CD4-positive, alpha-beta T cell treated with Interleukin-4 for 4 hours (primary cell): Measurements from ENCODE around the gene ZC3H18.

Experiments used
- DNase-seq: peaks from one replicate; pipeline ENCODE4 v3.0.0-alpha.2; 2020

The ZC3H18 gene

GRCh38 chr16:88642881-88643643 lies 72.9 kb downstream of the ZC3H18 start:
- no peak for DNase-seq

- DNase-seq: no peak
Measured at GRCh38 chr16:88643644-88643932, 73.4 kb downstream of the ZC3H18 start.

GRCh38 chr16:88645455-88645854 lies 75.3 kb downstream of the ZC3H18 start:
- DNase-seq: no peak

- DNase-seq: no peak
Measured at GRCh38 chr16:88645941-88646340, 75.7 kb downstream of the ZC3H18 start.

GRCh38 chr16:88646345-88647034 lies 76.3 kb downstream of the ZC3H18 start:
- DNase-seq: no peak

- DNase-seq: no peak
Measured at GRCh38 chr16:88647178-88648070, 77.2 kb downstream of the ZC3H18 start.

- no peak for DNase-seq
Measured at GRCh38 chr16:88649195-88649923, 79.2 kb downstream of the ZC3H18 start.

GRCh38 chr16:88649924-88650748 lies 79.9 kb downstream of the ZC3H18 start:
- DNase-seq: no peak

GRCh38 chr16:88650749-88651275 lies 80.6 kb downstream of the ZC3H18 start, which contains the start of gene CYBA:
TSS of gene CYBA (minus strand) at chr16:88651053. CDS start at chr16:88651013, 40 bp downstream.
- DNase-seq: peak; percentile 83

GRCh38 chr16:88651276-88651988 lies 81.2 kb downstream of the ZC3H18 start:
- DNase-seq: peak; percentile 73

GRCh38 chr16:88651989-88652761 lies 82.0 kb downstream of the ZC3H18 start:
- no peak for DNase-seq

- no peak for DNase-seq
Measured at GRCh38 chr16:88652762-88653063, 82.5 kb downstream of the ZC3H18 start.

GRCh38 chr16:88653101-88653500 lies 82.9 kb downstream of the ZC3H18 start:
- no peak for DNase-seq

- peak; percentile 29 for DNase-seq
Measured at GRCh38 chr16:88653596-88654362, 83.6 kb downstream of the ZC3H18 start.

- DNase-seq: no peak
Measured at GRCh38 chr16:88654363-88655052, 84.3 kb downstream of the ZC3H18 start.

GRCh38 chr16:88655053-88655732 lies 85.0 kb downstream of the ZC3H18 start:
- no peak for DNase-seq

GRCh38 chr16:88655733-88656281 lies 85.6 kb downstream of the ZC3H18 start:
- no peak for DNase-seq
